ENCODE data around the gene MOCS1. TPM values are rescaled to one million over a fixed set of nuclear protein-coding genes. Genes with fewer than 3 reads are reported as not detected.

MOCS1 gene
- total and polyA plus RNA-seq, 9 of the 15 experiments (the other 6 are each of a cell fraction or from before 2014, with no cell fraction given): 0.69 to 12.7 (median 8.7) TPM

- no peak for ATAC-seq
- Histone ChIP-seq H2AFZ (ENCODE audit: low read depth, low read length) (no peak overlapping the region), H3K9ac (ENCODE audit: insufficient read depth in 1 of 2, low read depth in 2 of 2, low read length in 2 of 2) (no peak overlapping the region), H3K79me2 (ENCODE audit: control insufficient read depth, insufficient read depth, low read length) (no peaks in the 10 kb centered on the region), H3K27me3 (ENCODE audit: control insufficient read depth in 2 of 2, insufficient read depth in 2 of 2, low read length in 2 of 2) (peaks cover 15 to 43% of the 10 kb centered on the region in 2 experiments; a peak in 4 of 5 replicates), H3K9me1 (ENCODE audit: control insufficient read depth, insufficient read depth, low read length) (no peaks in the 10 kb centered on the region), H3K4me2 (ENCODE audit: insufficient read depth, low read length) (no peak overlapping the region), H3K4me3 (no peak overlapping the region), H3K4me1 (replicated peaks in 1 of 2; ENCODE audit: control insufficient read depth in 2 of 2, insufficient read depth in 2 of 2, low read length in 2 of 2) (no peaks in the 10 kb centered on the region), H3K36me3 (ENCODE audit: control insufficient read depth, insufficient read depth, low read length) (no peaks in the 10 kb centered on the region), H3K27ac (ENCODE audit: extremely low read depth, low read depth, low read length) (no peak overlapping the region), H4K20me1 (replicated peaks; ENCODE audit: control insufficient read depth, insufficient read depth, low read length) (peaks cover 12% of the 10 kb centered on the region), H3K9me3 (replicated peaks; ENCODE audit: control insufficient read depth, insufficient read depth, low read depth, low read length) (no peaks in the 10 kb centered on the region)
- ChIA-PET POLR2A (interaction anchor here (1.2 kb wide), 1 partner anchor 26 kb away, joined by 3 read pairs; no protein-coding TSS in a partner anchor), CTCF (ENCODE audit: low intra/inter-chr PET ratio) (no interaction called here)
- BruUV-seq (replicated peaks): no TSS peak
- intact Hi-C loops (cut with micrococcal nuclease): no loop called here
- in situ Hi-C loops (cut with MboI): no loop called here
- FAIRE-seq: no peak
- DNase-seq (ENCODE audit: extremely low read depth in 1 of 4, low spot score in 3 of 4): no peak
- under 1% methylated on average over 7 of the region's 7 CpGs for WGBS (ENCODE audit: insufficient coverage, low coverage, missing lambda C conversion rate)
- TF ChIP-seq, protein P1, sequence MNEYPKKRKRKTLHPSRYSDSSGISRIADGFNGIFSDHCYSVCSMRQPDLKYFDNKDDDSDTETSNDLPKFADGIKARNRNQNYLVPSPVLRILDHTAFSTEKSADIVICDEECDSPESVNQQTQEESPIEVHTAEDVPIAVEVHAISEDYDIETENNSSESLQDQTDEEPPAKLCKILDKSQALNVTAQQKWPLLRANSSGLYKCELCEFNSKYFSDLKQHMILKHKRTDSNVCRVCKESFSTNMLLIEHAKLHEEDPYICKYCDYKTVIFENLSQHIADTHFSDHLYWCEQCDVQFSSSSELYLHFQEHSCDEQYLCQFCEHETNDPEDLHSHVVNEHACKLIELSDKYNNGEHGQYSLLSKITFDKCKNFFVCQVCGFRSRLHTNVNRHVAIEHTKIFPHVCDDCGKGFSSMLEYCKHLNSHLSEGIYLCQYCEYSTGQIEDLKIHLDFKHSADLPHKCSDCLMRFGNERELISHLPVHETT (CRISPR knock-in tag; conservative IDR thresholded peaks at IDR 0.05 in 1 of 2, IDR thresholded peaks at IDR 0.05 in 1 of 2): no peak
- TF ChIP-seq BDP1 (IDR thresholded peaks at IDR 0.05; ENCODE audit: insufficient read depth, insufficient read length): no peak
- TF ChIP-seq EWSR1 (IDR thresholded peaks at IDR 0.05; ENCODE audit: borderline replicate concordance, low read depth, partially characterized antibody): no peak
- TF ChIP-seq ILK (tag; IDR thresholded peaks at IDR 0.05; ENCODE audit: borderline replicate concordance, low read depth): no peak
- TF ChIP-seq ZSCAN29 (IDR thresholded peaks at IDR 0.05): no peak
- no peak for TF ChIP-seq E4F1 (CRISPR knock-in tag; IDR thresholded peaks at IDR 0.05; ENCODE audit: borderline replicate concordance)
- TF ChIP-seq NR2C2 (CRISPR knock-in tag; IDR thresholded peaks at IDR 0.05): no peak
- no peak for TF ChIP-seq NR2C2 (tag; IDR thresholded peaks at IDR 0.05)
- no peak for TF ChIP-seq EP400 (IDR thresholded peaks at IDR 0.05)
- TF ChIP-seq TAF9B (IDR thresholded peaks at IDR 0.05; ENCODE audit: partially characterized antibody): no peak
- no peak for TF ChIP-seq ZNF696 (CRISPR knock-in tag; conservative IDR thresholded peaks at IDR 0.05)
- no peak for TF ChIP-seq YBX1 (IDR thresholded peaks at IDR 0.05)
- TF ChIP-seq SREBF2 (CRISPR knock-in tag; IDR thresholded peaks at IDR 0.05): no peak
- no peak for TF ChIP-seq POLR2H (tag; IDR thresholded peaks at IDR 0.05; ENCODE audit: low read depth)
- no peak for TF ChIP-seq SRSF1 (IDR thresholded peaks at IDR 0.05; ENCODE audit: low read depth, low read length)
These were observed 48.6 kb downstream of the MOCS1 start for GRCh38 chr6:39885691-39886090.
